Prostate gland (tissue), 2 donors: ENCODE data around the gene F5. TPM values are rescaled to one million over a fixed set of nuclear protein-coding genes. Genes with fewer than 3 reads are reported as not detected.

Experiments
- DNase-seq: peaks from one replicate; pipeline ENCODE4 v3.0.0-alpha.2; 2019; ENCODE audit warnings: low spot score
- H3K27ac ChIP-seq, 2 donors: fragments of 200-600 bp; sonication (generic); 2 replicates each; pipeline ENCODE4 v1.5.1; 2017 to 2019
- H3K27me3 ChIP-seq: fragments of 200-600 bp; sonication (generic); replicated peaks from 2 replicates; pipeline ENCODE4 v1.5.1; 2019; ENCODE audit not compliant: insufficient read depth
- H3K36me3 ChIP-seq, 2 donors: fragments of 200-600 bp; sonication (generic); 1 replicate in 1 of 2; 2 replicates in 1 of 2; pipeline versions ENCODE4 v1.5.1 to v1.8.1; 2017 to 2019
- H3K4me1 ChIP-seq: fragments of 200-600 bp; sonication (generic); replicated peaks from 2 replicates; pipeline ENCODE4 v1.5.1; 2019
- H3K4me3 ChIP-seq, 2 donors: fragments of 200-600 bp; sonication (generic); 2 replicates each; pipeline ENCODE4 v1.5.1; 2017 to 2019
- H3K9me3 ChIP-seq: fragments of 200-600 bp; sonication (generic); 2 replicates; pipeline ENCODE4 v1.5.1; 2017
- POLR2A ChIP-seq: fragments of 450-650 bp; IDR thresholded peaks from one replicate; pipeline ENCODE4 v1.6.1; 2016; ENCODE audit warnings: antibody characterized with exemption, mild to moderate bottlenecking
- POLR2AphosphoS5 ChIP-seq: sonication (generic); formaldehyde crosslinking; IDR thresholded peaks from one replicate; pipeline ENCODE4 v1.6.1; 2017; ENCODE audit warnings: antibody characterized with exemption
- WGBS: methylation state at CpG from one replicate; pipeline ENCODE4 v1.1.5; 2018; 5-methylcytosine and 5-hydroxymethylcytosine counted together
- intact Hi-C: fragments of 100-400 bp; cut with DNase I; formaldehyde crosslinking; loops from one replicate; pipeline ENCODE4 v1.14.2; 2022
- total RNA-seq, 2 donors: library from RNA; depleted of rRNA; stranded (reverse); fragments of >200 nt; gene quantifications; one replicate each; pipeline ENCODE4 v1.1.0, GENCODE V29; 2016
- TF ChIP-seq, protein P1 (sequence below), 4 experiments: fragments of 200-600 bp in 2 of 4; fragments of 450-650 bp in 2 of 4; sonication (generic) in 2 of 4; IDR thresholded peaks; 1 replicate in 3 of 4; 2 replicates in 1 of 4; pipeline ENCODE4 v1.5.1; 2016 to 2019; ENCODE audit warnings: antibody characterized with exemption in 4 of 4, mild to moderate bottlenecking in 2 of 4, moderate library complexity in 2 of 4

The F5 gene
- total RNA-seq, 2 donors from 2014 or later, result 1.1 to 8.4 TPM

GRCh38 chr1:169474302-169474995 lies 111.8 kb downstream of the F5 start:
- intact Hi-C loops, result no loop called here
- H3K4me3 ChIP-seq, result no peak overlapping the region
- 73% methylated on average over 1 of the region's 1 CpG for WGBS

GRCh38 chr1:169473347-169473746 lies 112.9 kb downstream of the F5 start:
- Histone ChIP-seq H3K36me3 (no peaks in the 10 kb centered on the region), H3K4me1 (no peaks in the 10 kb centered on the region)

More at GRCh38 chr1:169474302-169474995, 111.8 kb downstream of the F5 start:
- H3K4me1 ChIP-seq, result no peaks in the 10 kb centered on the region
- TF ChIP-seq, protein P1, sequence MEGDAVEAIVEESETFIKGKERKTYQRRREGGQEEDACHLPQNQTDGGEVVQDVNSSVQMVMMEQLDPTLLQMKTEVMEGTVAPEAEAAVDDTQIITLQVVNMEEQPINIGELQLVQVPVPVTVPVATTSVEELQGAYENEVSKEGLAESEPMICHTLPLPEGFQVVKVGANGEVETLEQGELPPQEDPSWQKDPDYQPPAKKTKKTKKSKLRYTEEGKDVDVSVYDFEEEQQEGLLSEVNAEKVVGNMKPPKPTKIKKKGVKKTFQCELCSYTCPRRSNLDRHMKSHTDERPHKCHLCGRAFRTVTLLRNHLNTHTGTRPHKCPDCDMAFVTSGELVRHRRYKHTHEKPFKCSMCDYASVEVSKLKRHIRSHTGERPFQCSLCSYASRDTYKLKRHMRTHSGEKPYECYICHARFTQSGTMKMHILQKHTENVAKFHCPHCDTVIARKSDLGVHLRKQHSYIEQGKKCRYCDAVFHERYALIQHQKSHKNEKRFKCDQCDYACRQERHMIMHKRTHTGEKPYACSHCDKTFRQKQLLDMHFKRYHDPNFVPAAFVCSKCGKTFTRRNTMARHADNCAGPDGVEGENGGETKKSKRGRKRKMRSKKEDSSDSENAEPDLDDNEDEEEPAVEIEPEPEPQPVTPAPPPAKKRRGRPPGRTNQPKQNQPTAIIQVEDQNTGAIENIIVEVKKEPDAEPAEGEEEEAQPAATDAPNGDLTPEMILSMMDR (IDR thresholded peaks at IDR 0.05), result no peak
- no peak for TF ChIP-seq POLR2A
- no peak for TF ChIP-seq POLR2AphosphoS5
- H3K36me3 ChIP-seq, result no peaks in the 10 kb centered on the region
- no peaks in the 10 kb centered on the region for H3K27me3 ChIP-seq
- H3K9me3 ChIP-seq, result no peaks in the 10 kb centered on the region
- H3K27ac ChIP-seq, result no peak overlapping the region
- DNase-seq, result no peak

DNA sequence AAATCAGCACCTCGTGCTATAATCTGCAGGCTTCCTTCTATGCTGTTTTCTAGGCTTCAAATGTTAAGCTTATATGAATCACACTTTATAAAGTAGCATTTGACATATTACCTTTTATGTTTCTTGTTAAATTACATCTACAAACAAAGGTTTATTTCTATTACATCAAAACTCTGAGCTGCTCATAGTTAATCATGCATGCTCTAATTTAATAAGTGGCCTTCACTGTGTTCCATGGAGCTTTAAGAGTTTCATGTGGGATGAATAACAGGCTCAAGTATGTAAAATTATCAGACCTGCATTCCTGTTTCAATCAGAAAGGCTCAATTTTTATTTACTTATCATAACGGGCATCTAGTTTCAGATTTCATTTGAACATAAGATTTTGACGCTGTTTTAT lies 113.5 kb downstream of the F5 start:
- no peak overlapping the region for H3K4me3 ChIP-seq
- DNase-seq, result no peak
- intact Hi-C loops, result no loop called here

More at GRCh38 chr1:169473347-169473746, 112.9 kb downstream of the F5 start:
- H3K9me3 ChIP-seq, result no peaks in the 10 kb centered on the region
- H3K4me3 ChIP-seq, result no peak overlapping the region
- no peaks in the 10 kb centered on the region for H3K27me3 ChIP-seq
- 90% methylated on average over 5 of the region's 5 CpGs for WGBS
- DNase-seq, result no peak
- H3K27ac ChIP-seq, result no peak overlapping the region
- TF ChIP-seq POLR2AphosphoS5 (no peak), POLR2A (no peak)
- TF ChIP-seq, protein P1 (IDR thresholded peaks at IDR 0.05), result no peak
- intact Hi-C loops, result no loop called here

DNA sequence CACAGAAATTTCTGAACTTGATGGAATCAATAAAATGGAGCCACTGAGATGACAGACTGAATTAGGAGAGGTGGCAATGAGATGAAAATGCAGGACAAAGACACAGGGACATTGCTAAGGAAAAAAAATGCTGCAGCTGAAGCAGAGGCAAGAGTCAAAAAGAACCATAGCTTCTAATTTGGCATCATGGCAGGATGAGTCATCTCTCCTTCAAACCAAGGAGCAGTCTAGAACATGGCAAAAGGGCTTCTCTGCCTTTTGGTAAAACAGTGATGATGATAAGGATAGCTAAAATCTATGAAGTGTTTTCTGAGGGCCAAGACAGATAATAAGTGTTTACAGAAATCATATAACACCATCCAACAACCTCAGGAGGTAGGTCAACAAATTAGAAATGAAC lies 117.3 kb downstream of the F5 start:
- intact Hi-C loops, result no loop called here
- TF ChIP-seq POLR2AphosphoS5, result no peak
- TF ChIP-seq POLR2A, result no peak
- TF ChIP-seq, protein P1 (IDR thresholded peaks at IDR 0.05), result no peak
- no peaks in the 10 kb centered on the region for H3K27me3 ChIP-seq
- H3K27ac ChIP-seq, result no peak overlapping the region
- H3K4me3 ChIP-seq, result no peak overlapping the region
- no peaks in the 10 kb centered on the region for H3K4me1 ChIP-seq
- no peaks in the 10 kb centered on the region for H3K9me3 ChIP-seq
- H3K36me3 ChIP-seq, result no peaks in the 10 kb centered on the region
- no peak for DNase-seq

More for the DNA sequence above, 113.5 kb downstream of the F5 start:
- Histone ChIP-seq H3K36me3 (no peaks in the 10 kb centered on the region), H3K27me3 (no peaks in the 10 kb centered on the region), H3K4me1 (no peaks in the 10 kb centered on the region), H3K9me3 (no peaks in the 10 kb centered on the region), H3K27ac (no peak overlapping the region)
- 96% methylated on average over 3 of the region's 3 CpGs for WGBS
- no peak for TF ChIP-seq POLR2AphosphoS5
- no peak for TF ChIP-seq POLR2A
- TF ChIP-seq, protein P1 (IDR thresholded peaks at IDR 0.05), result no peak
